ENCODE results near the gene TRAPPC10. TPM values are rescaled to one million over a fixed set of nuclear protein-coding genes. Genes with fewer than 3 reads are reported as not detected.

The TRAPPC10 gene
- total and polyA plus RNA-seq, 2 donors (not counting 1 experiment from before 2014, with no cell fraction given) = 61.7 to 145 TPM

- H3K9me3 ChIP-seq (ENCODE audit: control extremely low read depth in 1 of 3, control insufficient read depth in 2 of 3, insufficient read depth in 1 of 3, low read length in 2 of 3) = no peaks in the 10 kb centered on the region
- H3K27ac Mint-ChIP-seq = peak overlapping the region; percentile 91
- DNase-seq = peak; percentile 52
- H3K27me3 ChIP-seq (replicated peaks in 1 of 4; ENCODE audit: control extremely low read depth in 1 of 4, control insufficient read depth in 3 of 4, insufficient read depth in 4 of 4, low read length in 3 of 4) = no peaks in the 10 kb centered on the region
- peaks cover 76% of the 10 kb centered on the region for H3K79me2 ChIP-seq (ENCODE audit: control insufficient read depth, insufficient read depth, low read length)
- peaks cover 39 to 56% of the 10 kb centered on the region in 2 donors for H3K4me1 ChIP-seq (ENCODE audit: control insufficient read depth in 2 of 2, insufficient read depth in 2 of 2, low read length in 2 of 2)
- no peaks in the 10 kb centered on the region for H3K9me3 Mint-ChIP-seq (ENCODE audit: insufficient read depth)
- WGBS (ENCODE audit: insufficient coverage) = 0% methylated on average over 2 of the region's 8 CpGs
- H3K9ac ChIP-seq (ENCODE audit: low read length) = peak overlapping the region; percentile 82
- TF ChIP-seq CTCF (IDR thresholded peaks at IDR 0.05) (no peak), EZH2 (IDR thresholded peaks at IDR 0.05; ENCODE audit: borderline replicate concordance, insufficient read depth, low read depth, low read length, poor library complexity, severe bottlenecking) (no peak)
- CTCF ChIA-PET = interaction anchor here (0.7 to 3.2 kb wide), 6 partner anchors 9 to 306 kb away, joined by 3 to 11 read pairs (median 4); no protein-coding TSS in a partner anchor
- peaks cover 61% of the 10 kb centered on the region for H4K20me1 ChIP-seq (ENCODE audit: control insufficient read depth, insufficient read depth, low read length, poor library complexity, severe bottlenecking)
- H3K36me3 ChIP-seq (replicated peaks in 1 of 2; ENCODE audit: control extremely low read depth in 1 of 2, control insufficient read depth in 1 of 2, extremely low read depth in 1 of 2, insufficient read depth in 2 of 2, low read length in 1 of 2) = no peaks in the 10 kb centered on the region
- POLR2A ChIA-PET = no interaction called here
- no peak overlapping the region for H2AFZ ChIP-seq (ENCODE audit: insufficient read depth, low read depth, low read length, poor library complexity, severe bottlenecking)
- H3K4me1 Mint-ChIP-seq = peaks cover 50% of the 10 kb centered on the region
- H3K4me3 ChIP-seq (ENCODE audit: control extremely low read depth in 1 of 5, extremely low read depth in 1 of 5, insufficient read depth in 1 of 5, low read depth in 2 of 5, low read length in 4 of 5) = peak overlapping the region; percentile 53 to 86 (median 75)
- H3K27ac ChIP-seq (ENCODE audit: low read length in 2 of 2) = peak overlapping the region; percentile 66 to 92
- intact Hi-C loops (cut with micrococcal nuclease) = loop anchor here (5.0 to 10.0 kb wide), 5 partner anchors 291 to 1121 kb away; partner anchors contain the start of genes CFAP410, NDUFV3, PFKL and PKNOX1
- ATAC-seq (ENCODE audit: low read depth) = no peak
- H3K4me2 ChIP-seq (replicated peaks; ENCODE audit: low read depth, low read length, poor library complexity, severe bottlenecking) = peak overlapping the region; percentile 88
- no peaks in the 10 kb centered on the region for H3K27me3 Mint-ChIP-seq
- peak overlapping the region; percentile 92 for H3K4me3 Mint-ChIP-seq
Observed at GRCh38 chr21:44013380-44014088, 1.4 kb downstream of the TRAPPC10 start.

GRCh38 chr21:44017601-44018000 is 5.5 kb downstream of the TRAPPC10 start:
- no peak for ATAC-seq (ENCODE audit: low read depth)
- peak overlapping the region in 1 of 2 donors; percentile 1 for H3K27ac ChIP-seq (ENCODE audit: low read length in 2 of 2)

More at GRCh38 chr21:44017601-44018000, 5.5 kb downstream of the TRAPPC10 start:
- 97% methylated on average over 4 of the region's 9 CpGs for WGBS (ENCODE audit: insufficient coverage)
- TF ChIP-seq CTCF (IDR thresholded peaks at IDR 0.05) = no peak
- TF ChIP-seq EZH2 (IDR thresholded peaks at IDR 0.05; ENCODE audit: borderline replicate concordance, insufficient read depth, low read depth, low read length, poor library complexity, severe bottlenecking) = no peak
- Mint-ChIP-seq H3K27ac (peak overlapping the region; percentile 46), H3K4me1 (peaks cover 72% of the 10 kb centered on the region), H3K4me3 (peak overlapping the region; percentile 26), H3K9me3 (ENCODE audit: insufficient read depth) (no peaks in the 10 kb centered on the region), H3K27me3 (no peaks in the 10 kb centered on the region)
- peaks cover 60 to 72% of the 10 kb centered on the region in 2 donors for H3K4me1 ChIP-seq (ENCODE audit: control insufficient read depth in 2 of 2, insufficient read depth in 2 of 2, low read length in 2 of 2)
- peaks cover 100% of the 10 kb centered on the region for H3K79me2 ChIP-seq (ENCODE audit: control insufficient read depth, insufficient read depth, low read length)
- no peak overlapping the region for H3K4me2 ChIP-seq (replicated peaks; ENCODE audit: low read depth, low read length, poor library complexity, severe bottlenecking)
- no peak overlapping the region for H3K9ac ChIP-seq (ENCODE audit: low read length)
- no peak overlapping the region for H3K4me3 ChIP-seq (ENCODE audit: control extremely low read depth in 1 of 5, extremely low read depth in 1 of 5, insufficient read depth in 1 of 5, low read depth in 2 of 5, low read length in 4 of 5)
- no peaks in the 10 kb centered on the region for H3K9me3 ChIP-seq (ENCODE audit: control extremely low read depth in 1 of 3, control insufficient read depth in 2 of 3, insufficient read depth in 1 of 3, low read length in 2 of 3)
- DNase-seq = no peak
- POLR2A ChIA-PET = no interaction called here
- CTCF ChIA-PET = no interaction called here
- no peaks in the 10 kb centered on the region for H3K27me3 ChIP-seq (replicated peaks in 1 of 4; ENCODE audit: control extremely low read depth in 1 of 4, control insufficient read depth in 3 of 4, insufficient read depth in 4 of 4, low read length in 3 of 4)
- intact Hi-C loops (cut with micrococcal nuclease) = loop anchor here (10.0 kb wide), 2 partner anchors 287 to 857 kb away; partner anchors contain the start of genes PFKL and PTTG1IP
- H3K36me3 ChIP-seq (replicated peaks in 1 of 2; ENCODE audit: control extremely low read depth in 1 of 2, control insufficient read depth in 1 of 2, extremely low read depth in 1 of 2, insufficient read depth in 2 of 2, low read length in 1 of 2) = no peaks in the 10 kb centered on the region
- H4K20me1 ChIP-seq (ENCODE audit: control insufficient read depth, insufficient read depth, low read length, poor library complexity, severe bottlenecking) = peaks cover 97% of the 10 kb centered on the region
- no peak overlapping the region for H2AFZ ChIP-seq (ENCODE audit: insufficient read depth, low read depth, low read length, poor library complexity, severe bottlenecking)
